ES-I3 (cell line): ENCODE data around the gene SIPA1.

Source experiments
- H3K36me3 ChIP-seq: 2 replicates; pipeline ENCODE4 v1.6.1; 2013; ENCODE audit warnings: mild to moderate bottlenecking, low read length, control low read depth, moderate library complexity; ENCODE audit not compliant: insufficient read depth
- H3K4me1 ChIP-seq: 2 replicates; pipeline ENCODE4 v1.6.1; 2013; ENCODE audit warnings: mild to moderate bottlenecking, control low read depth, low read length; ENCODE audit not compliant: insufficient read depth
- H3K9ac ChIP-seq: 2 replicates; pipeline ENCODE4 v1.6.1; 2013; ENCODE audit warnings: low read depth, mild to moderate bottlenecking, low read length, moderate library complexity
- H3K9me3 ChIP-seq: 2 replicates; pipeline ENCODE4 v1.6.1; 2013; ENCODE audit warnings: mild to moderate bottlenecking, low read length, moderate library complexity; ENCODE audit not compliant: control insufficient read depth, insufficient read depth

Gene SIPA1

DNA sequence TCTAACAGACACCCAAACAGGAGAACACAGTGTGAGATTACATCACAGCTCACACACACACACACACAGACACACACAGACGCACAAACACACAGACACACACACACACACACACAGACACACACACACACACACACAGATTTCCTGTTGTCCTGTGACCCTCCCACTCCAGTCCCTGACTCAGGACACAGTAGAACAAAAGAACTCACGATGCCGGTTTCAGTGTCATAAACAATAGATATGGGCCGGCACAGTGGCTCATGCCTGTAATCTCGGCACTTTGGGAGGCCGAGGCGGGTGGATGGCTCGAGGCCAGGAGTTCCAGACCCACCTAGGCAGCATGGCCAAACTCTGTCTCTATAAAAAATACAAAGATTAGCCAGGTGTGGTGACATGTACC lies 60.3 kb downstream of the SIPA1 start:
- H3K4me1 ChIP-seq, result no peaks in the 10 kb centered on the region
- H3K9me3 ChIP-seq, result no peaks in the 10 kb centered on the region
- no peak overlapping the region for H3K9ac ChIP-seq
- no peaks in the 10 kb centered on the region for H3K36me3 ChIP-seq

DNA sequence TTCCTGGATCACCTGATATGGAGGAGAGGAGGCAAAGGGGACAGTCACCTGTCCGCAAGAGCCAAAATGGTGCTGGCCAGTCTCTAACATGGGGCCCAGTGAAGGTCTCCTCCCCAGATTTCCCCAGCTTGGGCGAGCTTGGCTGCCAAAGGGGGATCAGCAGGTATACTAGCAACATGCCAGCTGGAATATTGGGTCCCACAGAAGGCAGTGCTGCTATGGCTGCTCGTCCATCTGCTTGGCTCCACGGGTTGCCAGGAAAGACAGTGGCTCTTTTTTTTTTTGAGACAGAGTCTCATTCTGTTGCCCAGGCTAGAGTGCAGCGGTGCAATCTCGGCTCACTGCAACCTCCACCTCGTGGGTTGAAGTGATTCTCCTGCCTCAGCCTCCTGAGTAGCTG lies 61.4 kb downstream of the SIPA1 start:
- Histone ChIP-seq H3K9ac (no peak overlapping the region), H3K4me1 (no peaks in the 10 kb centered on the region), H3K36me3 (no peaks in the 10 kb centered on the region), H3K9me3 (no peaks in the 10 kb centered on the region)

DNA sequence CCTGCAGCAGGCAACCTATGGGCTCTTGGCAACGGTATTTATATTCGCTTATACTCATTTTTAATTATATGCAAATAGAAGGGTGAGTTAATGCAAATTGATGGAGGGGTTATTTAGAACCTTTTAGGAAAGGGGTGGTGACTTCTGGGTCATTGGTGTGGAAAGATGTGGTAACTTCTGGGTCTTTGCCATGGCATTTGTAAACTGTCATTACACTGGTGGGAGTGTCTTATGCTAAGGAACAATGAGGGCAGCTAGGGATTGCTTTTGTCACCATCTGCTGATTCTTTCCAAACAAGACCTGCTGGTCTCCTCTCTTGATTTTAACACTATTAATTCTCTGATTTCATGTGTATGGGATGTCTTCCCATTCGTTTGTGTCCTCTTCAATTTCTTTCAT lies 62.5 kb downstream of the SIPA1 start:
- Histone ChIP-seq H3K9me3 (no peaks in the 10 kb centered on the region), H3K36me3 (no peaks in the 10 kb centered on the region), H3K9ac (no peak overlapping the region), H3K4me1 (no peaks in the 10 kb centered on the region)
